ENCODE data around the gene TMEM129. TPM values are rescaled to one million over a fixed set of nuclear protein-coding genes. Genes with fewer than 3 reads are reported as not detected.

The TMEM129 gene
- total and polyA plus RNA-seq, 2 experiments from 2014 or later: 16.4 to 64.4 TPM

DNA sequence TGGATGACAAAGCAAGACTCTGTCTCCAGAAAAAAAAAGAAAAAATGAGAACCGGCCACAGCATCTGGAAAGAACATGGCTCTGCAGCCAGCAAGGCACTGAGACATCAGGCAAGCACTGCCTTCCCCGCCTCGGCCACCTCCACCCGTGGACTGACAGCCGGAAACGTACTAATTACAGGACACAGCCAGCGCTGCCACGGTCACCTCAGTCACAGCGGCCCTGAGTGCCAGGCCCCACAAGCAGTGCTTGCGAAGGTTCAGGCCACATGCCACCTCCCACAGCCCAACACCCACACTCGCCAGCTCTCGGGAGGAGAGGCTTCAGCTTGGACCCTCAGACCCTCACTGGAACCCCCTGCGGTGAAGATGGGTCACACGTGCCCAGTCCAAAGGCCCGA lies 53.9 kb downstream of the TMEM129 start (continued):
- no peak for TF ChIP-seq ZNF462 (CRISPR knock-in tag; IDR thresholded peaks at IDR 0.05)
- TF ChIP-seq CREB1 (CRISPR knock-in tag; IDR thresholded peaks at IDR 0.05; ENCODE audit: low read depth): no peak
- no peak for TF ChIP-seq POLR2AphosphoS5 (IDR thresholded peaks at IDR 0.05; ENCODE audit: low read depth)
- TF ChIP-seq ZNF331 (CRISPR knock-in tag; IDR thresholded peaks at IDR 0.05; ENCODE audit: low read depth): no peak
- TF ChIP-seq EZH2 (IDR thresholded peaks at IDR 0.05; ENCODE audit: low read depth, unreplicated experiment): no peak
- TF ChIP-seq REST (IDR thresholded peaks at IDR 0.05; ENCODE audit: unreplicated experiment): no peak

DNA sequence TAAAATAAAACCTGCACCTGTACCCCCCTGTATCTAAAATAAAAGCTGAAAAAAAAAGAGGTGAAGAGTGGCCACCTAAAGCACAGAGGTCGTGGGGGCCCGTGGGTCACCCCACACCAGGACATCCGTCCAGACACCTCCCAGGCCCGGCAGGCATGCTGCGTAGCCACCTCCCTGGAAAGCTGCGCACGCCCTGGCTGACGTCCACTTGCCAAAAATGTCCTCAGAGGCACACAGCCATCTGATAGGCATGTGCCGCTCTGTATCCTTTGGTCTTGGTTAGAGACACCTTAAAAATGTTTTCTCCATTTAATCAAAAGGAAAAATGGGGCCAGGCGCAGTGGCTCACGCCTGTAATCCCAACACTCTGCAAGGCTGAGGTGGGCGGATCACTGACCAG lies 54.7 kb downstream of the TMEM129 start:
- Mint-ChIP-seq H3K36me3 (ENCODE audit: low read depth) (no peaks in the 10 kb centered on the region), H3K9me3 (no peaks in the 10 kb centered on the region; the same call in 2 of the 3 replicates), H3K4me3 (no peak overlapping the region), H3K27ac (no peak overlapping the region), H3K4me1 (peaks cover 7% of the 10 kb centered on the region; the same call in 1 of the 3 replicates), H3K27me3 (ENCODE audit: insufficient read depth, low read depth, poor library complexity) (peaks cover 3% of the 10 kb centered on the region)
- no peak overlapping the region for H2AFZ ChIP-seq
- H4K20me1 ChIP-seq (replicated peaks; ENCODE audit: insufficient read depth): no peaks in the 10 kb centered on the region
- H3K4me2 ChIP-seq: no peak overlapping the region
- H3K4me3 ChIP-seq: no peak overlapping the region
- H3K27me3 ChIP-seq (ENCODE audit: insufficient read depth): no peaks in the 10 kb centered on the region
- H3K79me2 ChIP-seq (replicated peaks; ENCODE audit: insufficient read depth): no peaks in the 10 kb centered on the region
- no peak for DNase-seq (ENCODE audit: low spot score)
- H3K9me2 ChIP-seq (ENCODE audit: insufficient read depth): no peaks in the 10 kb centered on the region
- ATAC-seq: no peak
- no peaks in the 10 kb centered on the region for H3K36me3 ChIP-seq (ENCODE audit: insufficient read depth)
- H3F3A ChIP-seq (replicated peaks; ENCODE audit: low read depth): no peaks in the 10 kb centered on the region
- H3K4me1 ChIP-seq (ENCODE audit: insufficient read depth): no peaks in the 10 kb centered on the region
- no peak overlapping the region for H3K27ac ChIP-seq (ENCODE audit: low read depth)
- no peak for TF ChIP-seq STAT1 (IDR thresholded peaks at IDR 0.05; ENCODE audit: unreplicated experiment)
- no peak for TF ChIP-seq JUNB (IDR thresholded peaks at IDR 0.05; ENCODE audit: unreplicated experiment)
- no peak for TF ChIP-seq REST (IDR thresholded peaks at IDR 0.05; ENCODE audit: unreplicated experiment)

All from GM23338 (cell line).